ENCODE data around the gene ZFP3. TPM values are rescaled to one million over a fixed set of nuclear protein-coding genes. Genes with fewer than 3 reads are reported as not detected.
"Not testable (repeated sequence)": the region's sequence is repeated elsewhere in the genome, so short reads cannot be mapped to it uniquely, and the experiment has no call there.

ZFP3 gene
- 19.1 TPM for polyA plus RNA-seq (ENCODE audit: insufficient read length)
- long read RNA-seq, donor 1, full-length matches to known transcripts: 2 of 2 reads
- long read RNA-seq, donor 1, partial matches to known transcripts: 0 of 2 reads
- long read RNA-seq, donor 1, other reads (novel, unspliced or antisense): 0 of 2 reads
- long read RNA-seq, donor 2, full-length matches to known transcripts: 4 of 4 reads
- long read RNA-seq, donor 2, partial matches to known transcripts: 0 of 4 reads
- long read RNA-seq, donor 2, other reads (novel, unspliced or antisense): 0 of 4 reads
- long read RNA-seq, donor 3, full-length matches to known transcripts: 2 of 2 reads
- long read RNA-seq, donor 3, partial matches to known transcripts: 0 of 2 reads
- long read RNA-seq, donor 3, other reads (novel, unspliced or antisense): 0 of 2 reads
- long read RNA-seq, donor 4: 0 reads
- long read RNA-seq, donor 5, full-length matches to known transcripts: 7 of 7 reads
- long read RNA-seq, donor 5, partial matches to known transcripts: 0 of 7 reads
- long read RNA-seq, donor 5, other reads (novel, unspliced or antisense): 0 of 7 reads
- long read RNA-seq, donor 6, full-length matches to known transcripts: 5 of 5 reads
- long read RNA-seq, donor 6, partial matches to known transcripts: 0 of 5 reads
- long read RNA-seq, donor 6, other reads (novel, unspliced or antisense): 0 of 5 reads
- long read RNA-seq, donor 7, full-length matches to known transcripts: 8 of 8 reads
- long read RNA-seq, donor 7, partial matches to known transcripts: 0 of 8 reads
- long read RNA-seq, donor 7, other reads (novel, unspliced or antisense): 0 of 8 reads
- long read RNA-seq, donor 8, full-length matches to known transcripts: 3 of 3 reads
- long read RNA-seq, donor 8, partial matches to known transcripts: 0 of 3 reads
- long read RNA-seq, donor 8, other reads (novel, unspliced or antisense): 0 of 3 reads

DNA sequence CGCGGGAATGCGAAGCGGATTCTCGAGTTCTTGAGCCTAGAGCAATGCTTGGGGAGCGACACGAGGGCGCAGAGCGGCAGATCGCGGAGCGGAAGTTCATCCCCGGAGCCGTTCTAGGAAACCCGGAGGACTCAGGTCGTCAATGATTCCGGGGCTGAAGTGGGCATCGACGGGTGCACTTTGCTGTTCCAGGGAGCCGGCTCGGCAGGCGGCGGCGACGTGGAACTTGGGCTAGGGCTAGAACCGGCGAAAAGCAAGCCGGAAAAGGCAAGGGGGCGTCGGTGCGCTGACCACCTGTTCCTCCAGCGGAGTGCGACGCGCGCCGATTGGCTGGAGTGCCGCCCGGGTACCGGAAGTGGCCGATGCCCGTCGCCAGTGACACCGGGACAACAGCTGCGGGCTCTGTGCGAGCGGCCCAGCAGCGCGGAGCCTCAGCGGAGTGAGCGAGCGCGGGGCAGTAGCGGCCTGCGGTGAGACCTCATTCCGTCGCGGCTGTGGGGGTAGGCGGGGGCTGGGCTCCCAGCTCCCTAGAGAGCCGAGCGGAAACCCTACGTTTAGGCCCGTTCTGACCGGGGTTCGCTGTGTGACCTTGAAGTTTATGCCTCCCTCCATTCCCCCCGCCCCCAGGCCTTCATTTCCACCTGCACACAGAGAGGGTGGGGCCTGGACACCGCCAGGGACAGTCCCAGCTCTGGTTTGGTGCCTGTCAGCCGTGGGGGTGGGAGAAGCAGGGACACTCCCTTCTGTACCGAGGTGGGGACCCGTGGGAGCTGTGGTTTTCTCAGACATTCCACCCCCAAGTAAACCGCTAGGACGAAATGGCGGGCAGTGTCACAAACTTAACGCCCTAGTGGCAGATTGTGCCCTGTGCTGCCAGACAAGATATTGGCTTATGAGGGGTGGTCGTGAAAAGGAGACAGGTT, at the start of gene ZFP3:
Gene ZFP3 (plus strand): TSS at position 362 of the 923 bp plus-strand sequence. CDS start 13,038 bp downstream, outside the sequence.
- peak; percentile 85 for DNase-seq

DNA sequence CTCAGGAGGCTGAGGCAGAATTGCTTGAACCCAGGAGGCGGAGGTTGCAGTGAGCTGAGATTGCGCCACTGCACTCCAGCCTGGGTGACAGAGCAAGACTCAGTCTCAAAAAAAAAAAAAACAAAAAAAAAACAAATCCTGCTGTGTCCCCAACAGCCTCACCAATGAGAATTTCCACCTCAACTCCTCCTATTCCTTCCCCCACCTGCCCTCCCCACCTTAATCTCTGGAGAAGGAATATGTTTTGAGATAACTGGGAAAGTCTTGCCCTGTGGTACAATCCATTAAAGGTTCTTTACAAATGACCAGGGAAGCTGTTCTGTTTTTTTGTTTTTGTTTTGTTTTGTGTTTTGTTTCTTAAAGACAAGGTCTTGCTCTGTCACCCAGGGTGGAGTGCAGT, 48.1 kb upstream of the ZFP3 start:
- not testable (repeated sequence) for DNase-seq

DNA sequence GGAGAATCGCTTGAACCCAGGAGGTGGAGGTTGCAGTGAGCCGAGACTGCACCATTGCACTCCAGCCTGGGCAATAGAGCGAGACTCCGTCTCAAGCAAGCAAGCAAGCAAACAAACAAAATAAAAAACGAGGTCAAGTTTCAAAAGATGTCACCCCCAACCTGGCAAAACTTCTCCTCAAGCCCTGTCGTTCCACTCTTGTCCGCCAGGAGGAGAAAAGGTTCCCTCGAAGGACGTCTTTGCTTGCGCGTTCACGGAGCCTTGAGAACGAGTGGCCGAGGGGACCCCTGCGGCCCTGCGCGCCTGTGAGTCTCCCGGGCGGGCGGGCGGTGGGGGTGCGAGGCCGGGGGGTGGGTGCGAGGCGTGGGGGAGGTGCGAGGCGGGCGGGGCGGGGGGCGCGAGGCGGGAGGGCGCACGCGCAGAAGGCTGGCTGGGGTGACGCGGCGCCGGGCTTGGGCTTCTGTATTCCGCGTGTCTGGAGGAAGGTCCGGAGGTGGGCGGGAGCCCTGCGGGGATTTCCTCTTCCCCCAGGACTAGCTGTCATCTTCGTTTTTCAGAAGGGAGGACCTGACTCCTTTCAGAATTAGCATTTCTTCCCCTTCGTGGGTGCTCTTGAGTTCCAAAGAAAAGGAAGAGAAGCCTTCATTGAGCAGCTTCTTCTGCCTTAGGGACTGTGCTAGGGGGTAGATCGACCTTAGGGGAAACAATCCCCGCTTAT, 46.7 kb upstream of the ZFP3 start:
- DNase-seq: peak; percentile 90

DNA sequence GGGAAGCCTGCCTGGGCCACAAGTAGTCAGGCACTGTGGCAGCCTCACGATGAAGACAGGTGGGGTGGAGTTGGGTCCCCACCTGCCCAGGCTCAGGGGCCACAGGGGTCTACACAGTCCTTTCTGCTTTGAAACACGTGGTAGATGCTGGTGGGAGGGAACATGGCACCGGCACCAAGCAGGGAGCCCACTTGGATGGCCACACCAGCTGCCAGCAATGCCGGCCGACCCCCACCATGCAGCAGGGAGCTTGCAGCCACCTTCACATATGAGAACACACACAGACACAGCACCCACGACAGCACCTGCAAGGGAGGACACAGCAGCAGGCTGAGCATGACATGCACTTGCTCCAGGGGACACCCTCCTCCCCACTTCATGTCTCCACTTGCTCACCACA, 45.4 kb upstream of the ZFP3 start:
- no peak for DNase-seq

DNA sequence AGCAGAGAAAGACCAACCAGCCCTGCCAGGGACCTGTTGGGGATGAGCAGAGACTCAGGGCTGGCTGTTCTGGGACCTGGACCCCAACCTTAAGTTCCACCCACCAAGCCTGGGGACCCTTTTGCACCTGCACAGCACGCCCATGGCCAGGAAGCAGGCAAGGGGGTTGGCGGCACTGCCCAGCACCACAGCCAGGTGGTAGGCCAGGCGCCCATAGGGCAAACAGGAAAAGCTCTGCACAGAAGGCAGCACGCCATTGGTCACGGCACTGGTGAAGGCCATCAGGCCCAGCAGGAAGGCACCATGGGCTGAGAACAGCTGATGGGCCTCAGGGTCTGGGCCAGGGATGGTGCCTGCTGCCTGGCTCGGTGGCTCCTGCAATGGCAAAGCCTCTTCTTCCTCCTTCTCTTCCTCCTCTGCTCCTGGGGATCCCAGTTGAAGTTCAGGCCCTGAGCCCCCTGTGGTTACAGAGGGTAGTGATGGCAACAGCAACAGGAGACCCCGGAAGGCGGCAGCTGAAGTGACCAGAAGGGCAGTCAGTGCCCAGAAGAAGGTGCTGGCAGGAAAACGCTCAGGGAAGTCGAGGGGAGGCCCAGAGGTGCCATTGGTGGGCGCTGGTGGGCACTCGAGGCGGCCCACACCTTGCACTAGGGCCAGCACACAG, 44.8 kb upstream of the ZFP3 start:
- no peak for DNase-seq

DNA sequence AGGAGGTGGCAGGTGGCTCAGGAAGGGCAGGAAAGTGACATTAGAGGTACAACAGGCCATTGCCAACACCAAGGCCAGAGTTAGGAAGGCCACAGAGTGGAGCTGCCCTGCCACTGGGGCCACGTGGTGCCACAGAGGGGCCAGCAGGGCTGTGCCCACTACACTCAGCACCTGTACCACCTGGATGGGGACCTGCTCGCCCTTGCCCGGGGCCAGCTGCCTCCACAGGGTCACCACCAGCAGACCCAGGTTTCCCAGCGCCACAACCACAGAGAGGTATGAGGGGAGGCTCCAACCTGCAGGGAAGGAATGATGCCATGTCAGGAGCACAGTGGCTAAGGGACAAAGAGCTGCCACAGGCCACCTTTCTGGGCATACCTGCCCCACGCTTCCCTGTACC, 44.2 kb upstream of the ZFP3 start:
- no peak for DNase-seq

DNA sequence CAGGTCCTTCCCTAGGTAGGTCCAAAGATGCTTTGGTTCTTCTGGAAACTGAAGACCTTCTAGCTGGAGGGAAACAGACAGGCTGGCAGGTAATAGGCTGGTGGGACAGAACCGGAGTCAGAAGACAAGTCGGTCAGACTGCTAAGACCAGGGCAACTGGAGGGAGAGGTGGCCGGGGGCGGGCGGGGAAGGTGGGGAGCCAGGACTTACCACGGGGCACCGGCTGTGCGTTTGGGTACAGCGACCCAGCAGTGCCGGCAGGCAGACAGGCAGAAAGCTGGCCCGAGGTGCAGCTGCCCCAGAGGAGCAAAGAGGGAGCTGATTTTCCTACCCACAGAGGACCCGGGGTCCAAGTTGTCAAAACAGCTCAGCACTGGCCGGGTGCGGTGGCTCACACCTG, 43.6 kb upstream of the ZFP3 start:
- no peak for DNase-seq

DNA sequence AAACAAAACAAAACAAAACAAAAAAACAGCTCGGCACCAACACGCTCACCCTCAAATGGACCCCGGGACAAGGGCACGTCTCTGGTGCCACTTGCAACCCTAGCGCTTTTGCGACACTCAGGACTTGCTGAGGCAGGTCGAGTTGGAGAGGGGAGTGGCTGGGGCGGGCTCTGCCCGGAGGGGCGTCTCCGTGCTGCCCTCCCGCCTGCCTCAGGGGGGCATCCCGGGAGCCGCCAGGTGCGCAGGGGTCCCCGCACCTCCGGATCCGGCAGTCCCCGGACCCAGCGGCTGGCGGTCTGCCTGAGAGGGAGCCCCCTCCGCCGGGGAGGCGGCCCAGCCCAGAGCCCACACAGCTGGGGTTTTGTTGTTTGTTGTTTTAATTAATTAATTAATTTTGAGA, 43.0 kb upstream of the ZFP3 start, which contains the start of gene SLC52A1:
Gene SLC52A1 (minus strand): TSS at position 112 of the 400 bp plus-strand sequence. CDS start 820 bp downstream, outside the sequence.
- DNase-seq: no peak

DNA sequence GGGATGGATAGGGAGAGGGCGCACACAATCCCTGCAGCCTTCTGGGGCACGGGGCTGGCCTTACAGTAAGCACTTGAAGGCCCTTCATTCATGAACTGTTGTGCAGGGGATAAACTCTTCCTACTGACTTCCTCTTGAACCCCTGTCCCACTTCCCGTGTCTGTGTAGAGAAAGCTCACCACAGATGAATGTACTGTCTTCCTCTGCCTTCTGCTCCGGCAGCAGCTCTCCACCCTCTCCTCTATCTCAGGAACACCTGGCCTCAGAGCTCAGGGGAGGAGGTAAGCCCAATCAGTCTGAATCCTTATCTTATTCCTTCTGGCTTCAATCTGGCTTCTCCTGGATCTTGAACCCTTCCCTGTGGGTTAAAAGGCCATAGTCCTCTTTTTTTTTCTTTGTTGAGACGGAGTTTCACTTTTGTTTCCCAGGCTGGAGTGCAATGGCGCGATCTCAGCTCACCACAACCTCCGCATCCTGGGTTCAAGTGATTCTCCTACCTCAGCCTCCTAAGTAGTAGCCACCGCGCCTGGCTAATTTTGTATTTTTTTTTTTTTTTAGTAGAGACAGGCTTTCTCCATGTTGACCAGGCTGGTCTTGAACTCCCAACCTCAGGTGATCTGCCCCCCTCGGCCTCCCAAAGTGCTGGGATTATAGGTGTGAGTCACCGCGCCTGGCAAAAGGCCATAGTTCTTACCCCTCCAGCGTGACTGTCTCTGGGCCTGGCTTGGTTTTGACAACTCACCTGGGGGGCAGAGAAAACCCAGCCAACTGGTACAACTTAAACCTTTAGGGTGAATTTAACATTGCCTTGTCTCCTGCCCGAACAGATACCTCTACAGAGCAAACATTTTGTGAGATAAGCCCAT, 35.9 kb upstream of the ZFP3 start:
- DNase-seq: no peak

DNA sequence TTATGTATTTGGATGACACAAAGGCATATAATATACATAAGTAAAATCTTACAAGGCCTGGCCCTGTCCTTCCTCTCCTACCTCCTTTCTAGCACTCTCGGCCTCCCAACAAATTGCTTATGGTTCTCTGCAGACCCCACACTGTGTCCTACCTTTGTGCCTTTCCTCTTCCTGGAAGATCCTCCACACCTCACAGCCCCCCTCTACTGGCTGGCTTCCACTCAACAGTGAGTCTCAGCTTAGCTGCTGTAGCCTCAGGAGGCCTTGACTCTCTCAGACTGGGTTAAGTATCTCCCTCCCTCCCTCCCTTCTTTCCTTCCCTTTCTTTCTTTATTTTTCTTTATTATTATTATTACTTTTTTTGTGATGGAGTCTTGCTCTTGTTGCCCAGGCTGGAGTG, 34.7 kb upstream of the ZFP3 start:
- DNase-seq: no peak

DNA sequence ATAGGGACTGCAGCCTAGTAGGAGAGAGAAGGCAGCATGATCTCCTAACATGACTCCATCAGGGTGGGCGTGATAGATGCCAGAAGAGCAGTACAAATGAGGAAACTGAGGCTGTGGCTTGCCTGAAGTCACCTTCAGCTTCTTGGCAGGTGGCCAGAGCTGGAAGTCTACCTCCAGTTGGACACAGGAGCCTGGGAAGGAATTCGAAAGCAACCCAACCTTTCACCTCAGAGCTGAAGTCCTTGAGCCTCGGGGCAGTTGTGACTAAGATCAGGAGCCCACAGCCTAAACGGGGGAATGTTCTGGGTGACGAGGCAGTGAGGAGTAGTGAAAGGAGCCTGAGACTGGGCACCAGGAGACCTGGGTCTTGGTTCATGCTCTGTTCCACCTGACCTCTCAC, 33.6 kb upstream of the ZFP3 start:
- DNase-seq: no peak

DNA sequence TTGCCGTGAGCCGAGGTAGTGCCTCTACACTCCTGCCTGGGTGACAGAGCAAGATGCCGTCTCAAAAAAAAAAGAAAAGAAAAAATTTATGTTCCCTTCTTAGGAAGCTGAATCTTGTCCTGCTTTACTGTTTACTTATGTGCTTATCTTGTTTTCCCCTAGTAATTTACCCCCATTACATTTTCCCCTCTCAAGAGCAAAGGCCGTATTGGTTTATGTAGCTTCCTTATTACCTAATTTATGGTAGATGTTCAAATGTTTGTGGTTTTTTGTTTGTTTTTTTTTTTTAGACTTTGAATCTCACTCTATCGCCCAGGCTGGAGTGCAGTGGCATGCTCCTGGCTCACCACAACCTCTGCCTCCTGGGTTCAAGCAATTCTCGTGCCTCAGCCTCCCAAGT, 32.8 kb upstream of the ZFP3 start:
- DNase-seq: no peak

DNA sequence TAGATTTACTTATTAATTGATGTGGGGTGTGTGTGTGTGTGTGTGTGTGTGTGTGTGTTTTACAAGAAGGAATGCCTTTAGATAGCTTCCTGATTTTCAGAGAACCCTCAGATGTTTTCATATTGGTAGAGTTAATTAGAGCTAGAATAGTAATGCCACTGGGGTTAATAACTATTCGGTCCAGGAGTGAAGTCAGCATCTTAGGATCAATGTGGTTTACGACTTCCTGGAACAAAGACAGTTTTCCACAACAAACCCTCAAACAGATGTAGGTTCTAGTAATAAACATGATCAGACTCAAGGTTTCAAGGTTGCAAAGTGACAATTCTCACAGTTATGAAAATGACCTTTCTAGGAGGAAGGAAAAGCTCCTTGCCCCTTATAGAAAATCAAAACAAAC, 30.8 kb upstream of the ZFP3 start:
- DNase-seq: no peak

DNA sequence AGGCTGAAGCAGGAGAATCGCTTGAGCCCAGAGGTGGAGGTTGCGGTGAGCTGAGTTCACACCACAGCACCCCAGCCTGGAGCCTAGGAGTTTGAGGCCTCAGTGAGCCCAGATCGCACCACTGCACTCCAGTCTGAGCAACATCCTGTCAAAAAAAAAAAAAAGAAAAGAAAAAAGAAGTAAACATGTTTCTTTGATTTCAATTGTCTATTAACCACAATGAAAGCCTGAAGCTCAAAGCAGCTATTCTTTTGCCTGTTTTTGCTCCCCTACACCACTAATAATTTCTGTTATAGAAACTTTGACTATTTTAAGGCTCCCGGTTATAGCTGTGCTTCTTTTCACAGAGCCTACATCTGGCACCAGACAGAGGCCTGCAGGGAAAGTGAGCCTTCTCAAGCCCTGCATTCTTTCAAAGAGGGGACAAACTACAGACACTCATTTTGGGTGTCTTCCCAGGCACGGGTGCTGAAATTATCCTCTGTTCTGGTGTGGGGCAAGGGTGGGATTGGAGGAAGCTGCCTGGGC, 28.9 kb upstream of the ZFP3 start:
- DNase-seq: no peak

DNA sequence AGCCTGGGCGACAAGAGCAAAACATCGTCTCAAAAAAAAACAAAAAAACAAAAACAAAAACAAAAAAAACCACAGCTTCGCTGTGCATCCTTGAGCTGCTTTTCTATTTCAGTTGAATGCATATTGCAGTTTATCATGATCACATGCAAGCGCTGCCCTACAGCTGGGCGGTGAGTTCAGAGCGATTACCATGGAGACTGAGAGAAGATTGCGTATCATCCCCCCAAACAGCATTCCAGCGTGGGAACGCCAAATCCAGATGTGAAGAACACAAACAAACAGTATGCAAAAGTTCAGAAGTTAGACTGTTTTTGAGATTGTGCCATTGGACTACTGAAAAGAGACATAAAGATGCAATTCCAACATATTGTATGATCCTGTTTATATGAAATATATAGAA, 28.0 kb upstream of the ZFP3 start:
- no peak for DNase-seq

DNA sequence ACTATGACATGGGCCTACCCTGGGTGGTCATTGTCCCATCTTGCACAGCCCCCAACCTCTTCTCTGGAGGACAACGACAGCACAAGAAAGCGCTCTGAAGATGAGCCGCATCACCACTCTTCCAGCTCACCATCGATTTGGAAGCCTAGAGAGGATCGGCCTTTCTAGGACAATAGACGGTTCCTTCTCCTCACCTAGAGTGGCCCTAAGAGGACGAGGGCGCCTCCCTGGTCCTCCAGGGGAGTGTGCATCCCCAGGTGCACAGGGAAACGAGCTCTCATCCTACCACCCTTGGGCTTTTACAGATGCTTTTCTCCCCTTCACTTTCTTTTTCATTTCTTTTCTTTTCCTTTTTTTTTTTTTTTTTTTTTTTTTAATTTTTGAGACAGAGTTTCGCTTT, 22.7 kb upstream of the ZFP3 start:
- no peak for DNase-seq

DNA sequence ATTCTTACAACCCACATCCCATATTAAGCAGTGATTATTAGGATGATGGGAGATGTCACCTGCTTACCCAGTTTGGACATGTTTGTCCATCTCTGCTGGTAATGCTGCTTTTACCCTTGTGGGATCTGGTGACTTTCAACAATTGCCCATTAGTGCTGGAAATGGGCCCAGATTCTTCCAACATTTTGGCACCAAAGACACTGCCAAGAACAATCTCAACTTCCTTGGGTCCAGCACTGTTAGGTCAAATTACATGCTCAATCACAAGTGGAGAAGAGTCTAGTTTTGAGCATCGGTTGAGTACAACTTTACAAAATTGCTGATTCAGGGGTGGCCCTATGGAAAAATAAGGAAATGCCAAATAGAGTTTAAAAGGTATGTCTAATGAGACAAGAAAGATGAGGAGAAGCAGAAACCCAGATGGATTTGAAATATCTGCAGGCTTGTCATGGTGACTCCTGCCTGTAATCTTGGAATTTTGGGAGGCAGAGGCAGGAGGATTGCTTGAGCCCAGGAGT, 13.0 kb upstream of the ZFP3 start:
- DNase-seq: no peak

DNA sequence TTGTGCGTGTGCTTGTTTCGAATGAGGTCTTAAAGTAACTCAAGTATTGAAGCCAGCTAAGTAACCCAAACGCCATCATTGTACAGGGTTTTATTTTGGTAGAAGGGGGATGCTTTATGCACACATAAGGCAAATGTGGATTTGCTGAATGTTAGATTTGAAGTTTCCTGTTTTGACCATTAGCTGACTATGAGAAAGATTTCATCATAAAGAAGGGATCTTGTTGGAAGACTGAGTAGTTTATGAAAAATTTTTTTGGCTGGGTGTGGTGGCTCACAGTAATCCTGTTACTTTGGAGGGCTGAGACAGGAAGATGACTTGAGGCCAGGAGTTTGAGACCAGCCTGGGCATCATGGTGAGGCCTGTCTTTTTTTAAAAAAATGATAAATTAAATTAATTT, 10.0 kb upstream of the ZFP3 start:
- DNase-seq: no peak

DNA sequence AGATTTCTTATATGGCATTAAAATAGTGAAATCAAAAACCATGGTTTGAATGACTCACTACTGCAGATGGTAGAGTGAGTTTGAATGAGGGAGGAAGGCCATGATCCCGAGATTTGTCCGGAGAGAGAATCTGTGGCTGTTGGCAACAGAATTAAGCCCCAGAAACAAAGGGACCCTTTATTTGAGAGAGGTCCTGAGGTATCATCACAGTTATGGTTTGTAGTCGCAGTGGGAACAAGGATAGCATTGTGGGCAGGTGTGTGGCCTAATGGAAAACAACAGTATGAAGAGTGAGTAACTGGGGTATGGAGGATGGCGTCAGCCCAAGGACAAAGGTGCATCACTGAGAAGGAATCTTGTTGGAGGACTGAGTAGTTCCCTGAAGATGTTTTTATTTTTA, 8.5 kb upstream of the ZFP3 start:
- DNase-seq: no peak
